ENCODE data around the gene LCORL.
"Not testable (repeated sequence)": the region's sequence is repeated elsewhere in the genome, so short reads cannot be mapped to it uniquely, and the experiment has no call there.

The LCORL gene

DNA sequence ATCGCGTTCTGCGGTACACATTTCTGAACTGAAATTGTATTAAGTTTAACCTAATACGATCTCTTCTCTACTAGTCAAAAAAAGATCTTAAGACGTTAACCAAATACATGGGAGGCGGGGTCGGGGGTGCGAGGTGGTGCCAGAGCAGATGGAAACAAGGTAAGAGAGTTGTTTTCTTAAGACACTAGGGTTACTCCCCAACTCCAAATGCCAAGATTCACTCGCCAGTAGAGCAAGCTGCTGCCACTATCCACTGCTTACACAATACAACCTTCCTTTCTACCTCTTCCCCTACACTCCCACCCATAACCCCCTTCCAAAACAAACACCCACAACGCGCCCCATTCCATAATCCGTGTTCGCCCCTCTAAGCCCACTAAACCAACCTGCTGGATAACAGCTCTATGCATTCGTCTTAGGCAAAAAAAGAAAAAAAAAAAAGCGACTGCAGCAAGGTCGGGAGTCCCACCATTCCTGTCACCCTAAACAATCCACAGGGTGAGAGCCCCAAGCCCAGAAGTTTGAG is 1.3 kb downstream of the LCORL start:
- DNase-seq (ENCODE audit: low spot score): peak; percentile 26

DNA sequence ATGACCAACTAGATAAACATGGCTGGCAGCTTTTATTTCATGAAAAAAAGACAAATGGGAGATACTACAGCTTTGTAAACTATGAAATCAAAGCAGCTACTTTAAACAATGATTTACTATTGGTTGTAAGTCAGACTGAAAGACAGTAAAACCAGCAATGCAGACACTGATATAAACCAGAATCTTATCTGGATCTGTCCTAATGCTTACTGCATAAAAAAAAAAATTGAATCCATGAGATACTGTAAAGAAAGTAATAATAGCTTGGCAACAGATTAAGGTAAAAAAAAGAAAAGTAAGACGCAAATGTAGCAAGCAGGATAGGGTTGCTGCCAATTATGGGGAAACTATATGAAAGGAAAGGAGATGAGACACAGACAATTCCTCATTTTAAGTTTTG is 7.3 kb downstream of the LCORL start:
- no peak for DNase-seq (ENCODE audit: low spot score)

GRCh38 chr4:18012807-18013462 is 8.6 kb downstream of the LCORL start:
- DNase-seq (ENCODE audit: low spot score): no peak

DNA sequence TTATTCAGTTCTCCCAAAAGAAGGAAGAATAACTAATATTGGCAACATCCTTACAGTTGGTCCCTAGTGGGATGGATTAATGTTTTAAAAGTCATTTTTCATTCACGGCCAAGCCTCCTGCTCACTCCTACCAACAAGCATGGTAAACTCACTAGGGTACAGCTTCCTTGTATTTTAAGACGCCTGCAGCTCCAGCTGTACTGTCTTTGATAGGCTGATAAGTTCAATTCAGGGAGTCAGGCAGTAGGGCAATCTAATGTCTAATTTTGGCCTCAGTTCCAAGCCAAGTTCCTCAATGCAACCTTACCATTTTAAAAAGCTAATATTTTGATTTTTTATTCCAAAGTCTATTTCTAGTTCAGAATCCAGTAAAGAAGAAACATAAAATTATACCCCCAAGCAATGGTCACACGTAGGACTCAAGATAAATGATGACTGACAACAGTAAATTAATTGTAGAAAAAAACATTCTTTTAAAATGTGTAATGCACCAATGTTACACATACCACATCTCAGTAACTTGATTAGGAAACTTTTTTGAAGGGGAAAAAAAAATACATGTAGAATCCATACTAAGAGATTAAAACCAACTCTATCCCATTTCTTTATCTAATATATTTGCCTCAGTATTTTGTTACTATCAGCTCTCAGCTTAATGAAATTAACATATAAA is 9.3 kb downstream of the LCORL start:
- DNase-seq (ENCODE audit: low spot score): no peak

DNA sequence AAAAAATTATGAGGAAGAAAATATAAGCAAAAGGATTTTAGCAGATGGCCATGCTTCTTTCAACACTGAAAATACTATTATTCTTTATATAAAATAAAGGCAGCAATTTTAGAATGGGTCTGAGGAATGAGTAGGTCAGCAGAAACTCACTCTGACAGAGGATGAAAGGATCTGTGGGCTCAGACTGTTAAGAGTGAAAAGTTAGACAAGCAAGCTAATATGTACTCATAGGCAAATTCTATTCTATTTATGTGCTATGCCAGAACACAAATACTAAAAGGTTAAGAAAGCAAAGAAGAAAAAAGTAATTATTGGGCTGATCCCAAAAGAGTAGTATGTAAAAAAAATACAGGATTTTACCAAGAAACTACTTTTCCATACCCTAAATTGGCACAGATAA is 13.9 kb downstream of the LCORL start:
- no peak for DNase-seq (ENCODE audit: low spot score)

DNA sequence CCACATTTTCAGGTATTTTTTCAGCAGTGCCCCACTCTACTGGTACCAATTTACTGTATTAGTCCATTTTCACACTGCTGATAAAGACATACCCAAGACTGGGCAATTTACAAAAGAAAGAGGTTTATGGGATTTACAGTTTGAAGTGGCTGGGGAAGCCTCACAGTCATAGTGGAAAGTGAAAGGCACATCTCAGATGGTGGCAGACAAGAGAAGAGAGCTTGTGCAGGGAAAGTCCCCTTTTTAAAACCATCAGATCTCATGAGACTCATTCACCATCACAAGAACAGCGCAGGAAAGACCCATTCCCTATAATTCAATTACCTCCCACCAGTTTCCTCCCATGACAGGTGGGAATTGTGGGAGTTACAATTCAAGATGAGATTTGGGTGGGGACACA is 15.1 kb downstream of the LCORL start:
- DNase-seq (ENCODE audit: low spot score): not testable (repeated sequence)

DNA sequence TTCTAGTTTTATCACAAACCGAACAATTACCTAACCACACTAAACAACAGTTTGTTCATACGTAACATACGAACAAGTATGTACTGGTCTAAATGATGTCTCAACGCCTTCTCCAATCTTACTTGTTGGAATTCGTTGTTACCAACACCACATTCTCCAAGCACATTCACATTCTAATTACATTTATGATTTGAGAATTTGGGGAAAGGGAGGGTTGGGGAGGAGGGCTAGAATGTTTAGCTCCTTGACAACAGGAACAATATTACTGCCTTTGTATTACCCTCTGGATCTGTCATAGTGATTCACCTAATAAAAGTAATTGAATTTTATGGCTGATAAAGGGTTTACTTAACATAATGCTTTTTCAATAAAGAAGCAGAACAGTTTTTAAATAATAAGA is 24.4 kb downstream of the LCORL start:
- DNase-seq (ENCODE audit: low spot score): no peak

GRCh38 chr4:17995165-17995564 is 26.4 kb downstream of the LCORL start:
- DNase-seq (ENCODE audit: low spot score): no peak

GRCh38 chr4:17985832-17986231 is 35.7 kb downstream of the LCORL start:
- DNase-seq (ENCODE audit: low spot score): no peak

DNA sequence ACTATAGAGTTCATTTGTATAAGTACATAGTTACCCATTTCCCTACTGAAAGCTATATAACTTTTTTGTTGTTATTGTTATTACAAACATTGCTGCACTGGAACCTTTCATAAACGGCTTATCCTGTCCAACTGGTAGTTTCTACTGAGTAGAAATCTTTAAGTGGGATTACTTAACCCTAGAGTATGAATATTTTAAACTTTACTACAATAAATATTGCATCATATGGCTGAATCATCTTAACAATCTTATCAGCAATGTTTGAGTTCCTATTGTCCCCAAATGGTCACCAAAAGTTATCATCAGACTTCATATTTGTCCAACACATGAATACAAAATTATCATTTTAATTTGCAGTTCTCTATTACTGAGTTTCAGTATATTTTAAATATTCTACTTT is 40.5 kb downstream of the LCORL start:
- DNase-seq (ENCODE audit: low spot score): no peak

- DNase-seq (ENCODE audit: low spot score): no peak
Measured at GRCh38 chr4:17968721-17969120, 52.8 kb downstream of the LCORL start.

DNA sequence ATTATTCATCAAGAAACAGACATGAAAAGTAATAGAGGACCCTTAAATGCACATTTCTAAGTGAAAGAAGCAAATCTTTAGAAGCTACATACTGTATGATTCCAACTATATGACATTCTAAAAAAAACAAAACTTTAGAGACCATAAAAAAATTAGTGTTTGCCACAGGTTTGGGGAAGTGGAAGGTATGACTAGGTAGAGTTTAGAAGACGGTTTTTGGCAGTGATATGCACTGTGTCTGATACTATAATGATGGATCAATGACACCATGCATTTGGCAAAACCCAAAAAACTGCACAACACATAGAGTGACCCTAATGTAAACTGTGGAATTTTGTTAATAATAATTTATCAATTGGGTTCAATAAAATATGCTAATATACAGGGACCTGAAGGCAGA is 54.5 kb downstream of the LCORL start:
- DNase-seq (ENCODE audit: low spot score): no peak

DNA sequence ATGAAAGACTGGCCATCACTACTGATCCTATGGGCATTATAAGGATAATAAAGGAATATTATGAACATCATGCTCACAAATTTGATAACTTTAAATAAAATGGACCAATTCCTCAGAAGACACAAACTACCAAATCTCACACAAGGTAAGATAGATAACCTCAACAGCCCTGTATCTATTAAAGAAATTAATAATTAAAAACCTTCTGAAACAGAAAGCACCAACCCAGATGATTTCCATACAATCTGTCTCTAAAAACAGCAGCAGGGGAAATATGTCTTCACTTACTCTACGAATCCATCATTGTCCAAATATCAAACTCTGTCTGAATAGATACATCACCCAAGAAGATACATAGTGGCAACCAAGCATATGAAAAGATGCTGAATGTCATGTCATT is 55.2 kb downstream of the LCORL start:
- no peak for DNase-seq (ENCODE audit: low spot score)

DNA sequence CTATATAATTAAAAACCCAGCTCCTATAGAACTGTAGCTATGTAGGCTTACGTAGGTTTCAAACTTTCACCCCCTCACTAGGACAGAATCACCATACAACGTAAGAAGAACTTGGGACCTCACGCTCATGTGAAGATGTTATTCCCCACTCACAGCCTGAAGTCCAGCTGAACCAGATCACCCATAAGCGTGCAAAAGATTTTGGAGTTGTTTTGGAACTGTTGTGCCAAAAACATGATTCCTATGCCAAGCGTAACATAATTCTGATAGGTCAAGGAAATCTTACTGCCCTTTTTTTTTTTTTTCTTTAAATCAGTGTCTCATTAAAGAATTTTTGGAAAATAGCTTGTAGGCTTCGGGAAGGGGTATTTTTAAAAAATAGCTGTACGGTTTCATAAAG is 57.0 kb downstream of the LCORL start:
- DNase-seq (ENCODE audit: low spot score): no peak

GRCh38 chr4:17962171-17962570 is 59.4 kb downstream of the LCORL start:
- no peak for DNase-seq (ENCODE audit: low spot score)

DNA sequence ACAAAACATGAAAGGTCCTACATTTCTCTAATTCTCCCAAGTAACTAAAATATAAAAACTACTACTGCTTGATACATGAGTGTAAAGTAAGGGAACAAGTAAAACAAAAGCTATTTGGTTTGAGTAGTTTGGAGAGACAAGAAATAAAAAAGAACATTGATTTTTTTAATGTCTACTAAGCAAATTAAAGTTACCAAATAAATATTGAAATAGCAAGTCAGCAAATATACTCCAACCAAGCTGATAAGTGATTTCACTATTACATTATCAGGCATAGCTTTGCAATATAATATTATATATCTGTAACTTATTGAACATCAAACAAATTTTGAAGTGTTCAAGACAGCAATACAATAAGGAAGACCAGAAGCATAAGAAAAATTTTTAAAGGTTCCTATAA is 60.3 kb downstream of the LCORL start:
- DNase-seq (ENCODE audit: low spot score): no peak

- no peak for DNase-seq (ENCODE audit: low spot score)
Measured at GRCh38 chr4:17958181-17958580, 63.4 kb downstream of the LCORL start.

GRCh38 chr4:17957688-17958087 is 63.9 kb downstream of the LCORL start:
- DNase-seq (ENCODE audit: low spot score): no peak

DNA sequence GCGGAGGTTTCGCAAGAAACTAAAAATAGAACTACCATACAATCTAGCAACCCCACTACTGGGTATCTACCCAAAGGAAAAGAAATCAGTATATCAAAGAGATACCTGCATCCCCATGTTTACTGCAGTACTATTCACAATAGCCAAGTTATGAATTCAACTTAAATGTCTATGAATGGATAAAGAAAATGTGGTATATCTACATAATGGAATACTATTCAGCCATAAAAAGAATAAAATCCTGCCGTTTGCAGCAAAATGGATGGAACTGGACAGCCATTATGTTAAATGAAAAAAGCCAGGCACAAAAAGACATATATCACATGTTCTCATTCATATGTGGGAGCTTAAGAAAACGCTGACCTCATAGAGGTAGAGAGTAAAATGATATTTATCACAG is 65.3 kb downstream of the LCORL start:
- no peak for DNase-seq (ENCODE audit: low spot score)

DNA sequence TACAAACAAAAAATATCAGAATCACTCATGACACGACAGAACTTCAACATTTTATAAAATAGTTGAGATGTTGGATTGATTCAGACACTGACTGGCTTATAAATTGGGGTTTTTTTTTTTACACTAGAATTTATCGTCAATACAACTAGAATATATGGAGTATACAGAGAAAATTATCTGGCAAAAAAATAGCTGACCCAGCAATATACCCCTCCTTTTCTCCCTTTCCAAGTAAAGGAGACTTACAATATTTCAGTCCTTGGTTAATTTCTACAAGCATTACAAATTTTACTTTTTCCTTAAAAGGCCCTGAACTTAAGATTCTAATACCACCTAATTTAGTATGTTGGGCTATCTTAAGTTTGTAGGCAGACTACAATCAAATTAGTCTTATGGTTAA is 76.3 kb downstream of the LCORL start:
- DNase-seq (ENCODE audit: low spot score): no peak

DNA sequence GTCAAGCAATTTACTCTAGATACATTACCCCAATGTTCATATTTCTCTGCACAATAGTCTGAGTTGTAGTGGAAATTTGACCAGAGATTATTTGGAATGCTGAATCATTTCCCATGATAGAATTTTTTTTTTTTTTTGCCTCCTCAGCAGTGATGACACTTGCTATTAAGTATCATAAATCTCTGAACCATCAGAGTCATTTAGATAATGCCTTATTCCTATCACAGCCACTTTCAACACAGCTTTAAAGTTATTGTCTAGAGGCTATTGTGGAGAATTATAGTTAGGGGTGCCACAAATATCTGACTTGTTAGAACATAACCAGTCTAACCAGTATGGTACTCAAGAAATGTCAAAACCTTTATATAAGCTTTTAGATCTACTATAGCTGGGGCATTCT is 79.8 kb downstream of the LCORL start:
- DNase-seq (ENCODE audit: low spot score): no peak

DNA sequence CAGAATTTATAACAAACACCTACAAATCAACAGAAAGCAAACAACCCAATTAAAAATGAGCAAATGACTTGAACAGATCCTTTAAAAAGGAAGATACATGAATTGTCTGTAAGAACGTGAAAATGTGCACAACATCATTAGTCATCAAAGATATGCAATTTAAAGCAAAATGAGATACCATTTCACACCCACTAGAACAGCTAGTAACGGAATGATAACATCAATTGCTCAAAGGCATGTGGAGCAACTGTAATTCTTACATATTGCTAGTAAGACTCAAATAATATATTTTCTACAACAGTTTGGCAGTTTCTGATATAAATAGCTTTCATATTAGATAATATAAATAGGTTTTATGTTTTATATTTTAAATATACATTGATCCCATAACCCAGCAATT is 82.5 kb downstream of the LCORL start:
- no peak for DNase-seq (ENCODE audit: low spot score)

DNA sequence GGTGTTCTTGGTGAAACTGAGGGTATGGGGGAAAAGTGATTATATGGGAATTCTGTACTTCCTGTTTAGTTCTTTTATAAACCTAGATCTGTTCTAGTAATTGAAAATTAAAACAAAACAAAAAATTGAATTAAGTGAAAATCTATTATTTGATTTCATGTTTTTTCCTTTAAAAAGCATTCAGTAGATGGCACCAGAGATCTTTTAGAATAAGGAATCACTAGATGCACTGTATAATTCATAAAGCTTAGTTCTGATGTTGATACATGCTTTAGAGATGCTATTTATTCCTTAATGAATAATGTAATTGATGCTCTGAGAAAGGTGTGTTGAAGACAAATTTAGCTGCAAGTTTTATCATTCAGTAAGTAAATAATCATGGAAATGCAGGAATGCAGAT is 87.3 kb downstream of the LCORL start:
- peak; percentile 23 for DNase-seq (ENCODE audit: low spot score)

DNA sequence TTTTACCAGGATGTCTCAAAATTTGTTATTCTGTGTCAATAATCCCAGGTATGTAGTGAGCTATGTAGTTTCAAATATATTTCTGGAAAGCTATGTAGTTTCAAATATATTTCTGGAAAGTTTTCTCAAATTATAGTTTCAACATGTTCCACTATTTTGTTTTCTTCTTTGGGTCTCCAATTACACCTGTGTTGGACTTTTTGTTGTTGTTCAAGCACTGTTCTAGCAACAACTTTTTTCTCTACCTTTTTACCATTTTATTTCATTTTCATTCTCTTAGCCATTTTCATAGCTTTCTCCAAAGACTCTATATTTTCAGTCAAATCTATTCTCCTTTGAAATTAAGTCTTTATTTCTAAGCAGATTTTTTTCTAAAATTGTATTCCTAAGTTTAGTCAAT is 88.4 kb downstream of the LCORL start:
- no peak for DNase-seq (ENCODE audit: low spot score)
